SU-DHL-6 (cell line): ENCODE data around the gene CBL.

Source experiments
- H2AFZ ChIP-seq: fragments of 200-600 bp; sonication (generic); 2 replicates; pipeline ENCODE4 v1.6.1; 2014; ENCODE audit warnings: low read depth, mild to moderate bottlenecking, moderate library complexity, mixed read lengths, antibody characterized with exemption, low read length; ENCODE audit not compliant: severe bottlenecking
- H3F3A ChIP-seq: fragments of 200-600 bp; shearing (Covaris generic); 2 replicates; pipeline ENCODE4 v1.6.0; 2016; ENCODE audit warnings: antibody characterized with exemption, mild to moderate bottlenecking; ENCODE audit not compliant: insufficient read depth
- H3K27ac ChIP-seq: fragments of 200-600 bp; sonication (generic); 2 replicates; pipeline ENCODE4 v1.5.1; 2016; ENCODE audit warnings: low read depth, mild to moderate bottlenecking, low read length, moderate library complexity, mixed read lengths
- H3K27me3 ChIP-seq: fragments of 200-600 bp; sonication (generic), shearing (Covaris generic); 2 replicates; pipeline ENCODE4 v1.6.0; 2014; ENCODE audit warnings: mild to moderate bottlenecking, low read length
- H3K36me3 ChIP-seq: fragments of 200-600 bp; sonication (generic); 2 replicates; pipeline ENCODE4 v1.6.1; 2014; ENCODE audit warnings: mild to moderate bottlenecking, low read length, mixed read lengths
- H3K4me2 ChIP-seq: fragments of 300-600, 200-600 bp; shearing (Covaris generic), sonication (generic); 2 replicates; pipeline ENCODE4 v1.6.0; 2014; ENCODE audit warnings: low read length, low read depth, mild to moderate bottlenecking; ENCODE audit not compliant: poor library complexity, severe bottlenecking
- H3K4me3 ChIP-seq: fragments of 200-600 bp; sonication (generic); 2 replicates; pipeline ENCODE4 v1.5.1; 2014; ENCODE audit warnings: antibody characterized with exemption, low read length, mild to moderate bottlenecking, mixed read lengths; ENCODE audit not compliant: insufficient read depth, poor library complexity, severe bottlenecking
- H3K79me2 ChIP-seq: fragments of 200-600 bp; sonication (generic); 2 replicates; pipeline ENCODE4 v1.6.1; 2014; ENCODE audit warnings: mild to moderate bottlenecking, low read length, moderate library complexity; ENCODE audit not compliant: insufficient read depth
- H3K9ac ChIP-seq: fragments of 200-600 bp; sonication (generic); 2 replicates; pipeline ENCODE4 v1.7.0; 2014; ENCODE audit warnings: mild to moderate bottlenecking, low read length
- H3K9me2 ChIP-seq: fragments of 200-600 bp; sonication (generic); replicated peaks from 2 replicates; pipeline ENCODE4 v1.6.1; 2014; ENCODE audit warnings: low read length; ENCODE audit not compliant: insufficient read depth
- H3K9me3 ChIP-seq: fragments of 200-600 bp; sonication (generic); 2 replicates; pipeline ENCODE4 v1.6.1; 2014; ENCODE audit warnings: low read length, mixed read lengths; ENCODE audit not compliant: insufficient read depth
- H4K20me1 ChIP-seq: fragments of 200-600 bp; sonication (generic); 2 replicates; pipeline ENCODE4 v1.6.1; 2014; ENCODE audit warnings: low read depth, mild to moderate bottlenecking, antibody characterized with exemption, low read length, moderate library complexity, mixed read lengths
- CTCF ChIP-seq: fragments of 200-600 bp; sonication (generic); IDR thresholded peaks from one replicate; pipeline ENCODE4 v1.5.1; 2017; ENCODE audit warnings: antibody characterized with exemption, mild to moderate bottlenecking, low read length, moderate library complexity; ENCODE audit not compliant: insufficient read depth, poor library complexity, severe bottlenecking
- EZH2phosphoT487 ChIP-seq: fragments of 200-600 bp; sonication (generic), shearing (Covaris generic); conservative IDR thresholded peaks from 2 replicates; pipeline ENCODE4 v1.6.1; 2018; ENCODE audit warnings: mild to moderate bottlenecking, antibody characterized with exemption, low read length, moderate library complexity, mixed read lengths

CBL gene

DNA sequence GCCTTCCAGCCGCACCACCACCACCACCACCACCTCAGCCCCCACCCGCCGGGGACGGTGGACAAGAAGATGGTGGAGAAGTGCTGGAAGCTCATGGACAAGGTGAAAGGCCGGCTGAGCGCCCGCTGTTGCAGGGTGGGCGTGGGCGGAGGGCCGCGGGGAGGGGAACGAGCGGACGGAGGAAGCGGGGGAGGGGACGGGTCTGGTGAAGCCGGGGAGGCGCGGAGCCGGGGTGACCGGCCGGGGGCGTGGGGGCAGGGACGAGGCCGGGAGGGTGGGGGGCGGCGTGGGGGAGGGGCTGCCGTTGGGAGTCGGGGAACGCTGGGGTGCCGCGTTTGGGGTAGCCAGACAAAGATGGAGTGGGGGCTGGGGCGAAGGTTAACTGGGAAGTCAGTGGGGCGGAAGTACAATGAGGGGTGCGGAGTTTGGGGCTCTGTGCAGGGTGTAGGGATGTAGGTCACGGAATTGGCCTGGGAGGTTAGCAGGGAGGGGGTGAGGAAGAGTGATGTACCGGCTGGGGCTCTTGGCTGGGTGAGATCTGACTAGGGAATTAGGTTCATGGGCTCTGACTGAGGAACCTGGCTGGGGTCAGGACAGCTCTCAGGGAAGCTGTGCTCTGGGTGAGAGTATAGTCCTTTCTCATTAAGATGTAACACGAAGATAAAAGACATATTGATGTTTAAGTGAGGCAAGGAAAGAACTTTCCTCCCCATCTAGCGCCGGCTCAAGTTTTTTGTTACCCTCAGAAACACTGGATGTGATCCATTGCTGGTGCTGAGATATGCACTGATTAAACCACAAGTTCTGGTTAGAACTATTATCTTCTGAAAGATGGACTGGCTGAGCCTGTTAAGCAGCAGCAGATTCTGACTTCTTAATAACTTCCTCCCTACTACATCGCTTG lies 624 bp downstream of the CBL start:
- peak overlapping the region; percentile 95 for H3K4me2 ChIP-seq
- H3K9me3 ChIP-seq = no peaks in the 10 kb centered on the region
- H3K27me3 ChIP-seq = no peaks in the 10 kb centered on the region
- peaks cover 12% of the 10 kb centered on the region; the same call in 1 of the 2 replicates for H3F3A ChIP-seq
- H3K9me2 ChIP-seq = no peaks in the 10 kb centered on the region
- 0 out of 2 replicates have a peak, but pooled peaks cover 9% of the 10 kb centered on the region for H4K20me1 ChIP-seq
- peak overlapping the region; percentile 100 for H3K4me3 ChIP-seq
- no peaks in the 10 kb centered on the region for H3K36me3 ChIP-seq
- TF ChIP-seq EZH2phosphoT487 (no peak), CTCF (no peak)
- H3K9ac ChIP-seq = peak overlapping the region; percentile 99
- H3K27ac ChIP-seq = peak overlapping the region; percentile 83
- peak overlapping the region; percentile 98 for H2AFZ ChIP-seq
- peaks cover 51% of the 10 kb centered on the region for H3K79me2 ChIP-seq

- no peaks in the 10 kb centered on the region for H3K27me3 ChIP-seq
- no peaks in the 10 kb centered on the region for H3K9me3 ChIP-seq
- H3F3A ChIP-seq = peaks cover 12% of the 10 kb centered on the region; the same call in 1 of the 2 replicates
- no peaks in the 10 kb centered on the region for H3K36me3 ChIP-seq
- H3K9ac ChIP-seq = peak overlapping the region; percentile 99
- H3K79me2 ChIP-seq = peaks cover 58% of the 10 kb centered on the region
- H4K20me1 ChIP-seq = 0 out of 2 replicates have a peak, but pooled peaks cover 9% of the 10 kb centered on the region
- no peak overlapping the region for H2AFZ ChIP-seq
- peak overlapping the region; percentile 95 for H3K4me2 ChIP-seq
- H3K4me3 ChIP-seq = peak overlapping the region; percentile 100
- no peaks in the 10 kb centered on the region for H3K9me2 ChIP-seq
- TF ChIP-seq EZH2phosphoT487 = no peak
- no peak for TF ChIP-seq CTCF
- H3K27ac ChIP-seq = peak overlapping the region; percentile 83
Measured at GRCh38 chr11:119207415-119207960, 1.3 kb downstream of the CBL start.

DNA sequence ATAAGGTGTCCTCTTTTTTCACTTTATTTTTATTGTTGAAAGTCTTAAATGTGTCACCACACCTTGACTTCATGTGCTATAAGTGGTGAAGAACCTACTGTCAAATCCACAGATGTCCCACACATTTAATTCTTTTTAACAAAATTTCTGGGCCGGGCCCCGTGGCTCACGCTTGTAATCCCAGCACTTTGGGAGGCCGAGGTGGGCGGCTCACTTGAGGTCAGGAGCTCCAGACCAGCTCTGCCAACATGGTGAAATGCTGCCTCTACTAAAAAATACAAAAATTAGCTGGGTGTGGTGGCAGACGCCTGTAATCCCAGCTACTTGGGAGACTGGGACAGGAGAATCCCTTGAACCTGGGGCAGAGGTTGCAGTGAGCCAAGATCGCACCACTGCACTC lies 3.0 kb downstream of the CBL start:
- no peak overlapping the region for H3K9ac ChIP-seq
- H3K27ac ChIP-seq = no peak overlapping the region
- no peaks in the 10 kb centered on the region for H3K27me3 ChIP-seq
- TF ChIP-seq EZH2phosphoT487 (no peak), CTCF (no peak)
- H3F3A ChIP-seq = peaks cover 12% of the 10 kb centered on the region; the same call in 1 of the 2 replicates
- H4K20me1 ChIP-seq = peaks cover 17% of the 10 kb centered on the region
- H3K4me2 ChIP-seq = no peak overlapping the region
- H3K4me3 ChIP-seq = no peak overlapping the region
- no peaks in the 10 kb centered on the region for H3K9me3 ChIP-seq
- peaks cover 74% of the 10 kb centered on the region for H3K79me2 ChIP-seq
- no peaks in the 10 kb centered on the region for H3K9me2 ChIP-seq
- no peak overlapping the region for H2AFZ ChIP-seq
- H3K36me3 ChIP-seq = no peaks in the 10 kb centered on the region
